ENCODE measurements around the gene CYFIP2. TPM values are rescaled to one million over a fixed set of nuclear protein-coding genes. Genes with fewer than 3 reads are reported as not detected.
A peak's percentile ranks its signal among the peaks of the same experiment; 100 is the strongest.

Gene CYFIP2
- total RNA-seq, 1 experiment from 2014 or later, result 95.3 TPM

- H3K36me3 Mint-ChIP-seq, result peaks cover 26% of the 10 kb centered on the region
- ChIA-PET POLR2A (no interaction called here), CTCF (interaction anchor here (3.0 kb wide), 1 partner anchor 11 kb away, joined by 9 read pairs; no protein-coding TSS in a partner anchor)
Measured at GRCh38 chr5:157365732-157366131, 99.8 kb downstream of the CYFIP2 start.

GRCh38 chr5:157366741-157367674, 101.1 kb downstream of the CYFIP2 start:
- Mint-ChIP-seq H3K4me1 (peaks cover 16% of the 10 kb centered on the region), H3K9me3 (no peaks in the 10 kb centered on the region), H3K27me3 (ENCODE audit: low read depth) (no peaks in the 10 kb centered on the region; the same call in 1 of the 2 replicates), H3K27ac (no peak overlapping the region), H3K4me3 (no peak overlapping the region), H3K36me3 (peaks cover 15% of the 10 kb centered on the region)
- TF ChIP-seq TP53 (CRISPR knock-in tag; IDR thresholded peaks at IDR 0.05) (no peak), RORB (CRISPR knock-in tag; IDR thresholded peaks at IDR 0.05) (no peak), ZNF317 (CRISPR knock-in tag; IDR thresholded peaks at IDR 0.05; ENCODE audit: borderline replicate concordance, low read depth) (no peak), E2F1 (CRISPR knock-in tag; IDR thresholded peaks at IDR 0.05) (no peak), ZSCAN18 (CRISPR knock-in tag; IDR thresholded peaks at IDR 0.05) (no peak), SP1 (CRISPR knock-in tag; conservative IDR thresholded peaks at IDR 0.05) (no peak), TCF7 (CRISPR knock-in tag; IDR thresholded peaks at IDR 0.05; ENCODE audit: low read depth) (no peak), IRF1 (CRISPR knock-in tag; IDR thresholded peaks at IDR 0.05) (no peak), SOX15 (CRISPR knock-in tag; IDR thresholded peaks at IDR 0.05) (no peak), AR (CRISPR knock-in tag; IDR thresholded peaks at IDR 0.05) (no peak), PRRX2 (CRISPR knock-in tag; IDR thresholded peaks at IDR 0.05) (no peak), GRHL2 (CRISPR knock-in tag; IDR thresholded peaks at IDR 0.05; ENCODE audit: insufficient replicate concordance, severe bottlenecking) (no peak), ZNF263 (CRISPR knock-in tag; IDR thresholded peaks at IDR 0.05; ENCODE audit: low read depth) (no peak), ZNF396 (CRISPR knock-in tag; IDR thresholded peaks at IDR 0.05; ENCODE audit: borderline replicate concordance) (no peak), CREM (CRISPR knock-in tag; IDR thresholded peaks at IDR 0.05) (no peak), ERG (CRISPR knock-in tag; IDR thresholded peaks at IDR 0.05) (no peak)
- peak; percentile 33 for DNase-seq (ENCODE audit: low spot score)
- ChIA-PET CTCF (interaction anchor here (1.0 kb wide), 1 partner anchor 105 kb away, joined by 3 read pairs; no protein-coding TSS in a partner anchor), POLR2A (no interaction called here)
- peak; percentile 68 for ATAC-seq

More at GRCh38 chr5:157365732-157366131, 99.8 kb downstream of the CYFIP2 start:
- no peak overlapping the region for H3K4me3 Mint-ChIP-seq
- H3K4me1 Mint-ChIP-seq, result peaks cover 6% of the 10 kb centered on the region
- ATAC-seq (no peak), DNase-seq (ENCODE audit: low spot score) (no peak)
- H3K27me3 Mint-ChIP-seq (ENCODE audit: low read depth), result no peaks in the 10 kb centered on the region
- no peak overlapping the region for H3K27ac Mint-ChIP-seq
- TF ChIP-seq NFATC4 (CRISPR knock-in tag; IDR thresholded peaks at IDR 0.05) (no peak), PRRX2 (CRISPR knock-in tag; IDR thresholded peaks at IDR 0.05) (no peak), RORB (CRISPR knock-in tag; IDR thresholded peaks at IDR 0.05) (no peak)
- H3K9me3 Mint-ChIP-seq, result no peaks in the 10 kb centered on the region

Data from WTC11 (cell line).